ENCODE results near the gene MYBPH. TPM values are rescaled to one million over a fixed set of nuclear protein-coding genes. Genes with fewer than 3 reads are reported as not detected.

MYBPH gene
- total and polyA plus RNA-seq, 2 donors (not counting 3 experiments of a cell fraction or from before 2014, with no cell fraction given), result not detected

- no peaks in the 10 kb centered on the region for H3K36me3 ChIP-seq (ENCODE audit: control insufficient read depth in 2 of 2, extremely low read depth in 1 of 2, insufficient read depth in 2 of 2, low read length in 2 of 2)
- no TSS peak for BruUV-seq (replicated peaks)
- no peak for DNase-seq (ENCODE audit: low read depth, low spot score)
- H3K9me3 ChIP-seq (replicated peaks; ENCODE audit: control insufficient read depth, insufficient read depth, low read length), result no peaks in the 10 kb centered on the region
- no peak overlapping the region for H3K9ac ChIP-seq (replicated peaks; ENCODE audit: extremely low read depth, insufficient read depth, low read length)
- no peak overlapping the region for H3K27ac ChIP-seq (ENCODE audit: insufficient read depth, low read depth, low read length)
- ChIA-PET POLR2A (no interaction called here), CTCF (interaction anchor here (1.1 to 1.5 kb wide), 5 partner anchors 8 to 81 kb away, joined by 3 to 4 read pairs (median 3); no protein-coding TSS in a partner anchor)
- FAIRE-seq, result no peak
- no peak overlapping the region for H3K4me2 ChIP-seq (ENCODE audit: insufficient read depth, low read length)
- no peaks in the 10 kb centered on the region for H3K4me1 ChIP-seq (ENCODE audit: control insufficient read depth, extremely low read depth, insufficient read depth, low read length)
- H3K4me3 ChIP-seq (replicated peaks in 1 of 3; ENCODE audit: insufficient read depth in 1 of 3, low read depth in 1 of 3, low read length in 3 of 3), result no peak overlapping the region
- H3K9me1 ChIP-seq (replicated peaks; ENCODE audit: control insufficient read depth, extremely low read depth, insufficient read depth, low read length), result no peaks in the 10 kb centered on the region
- intact Hi-C loops (cut with micrococcal nuclease) (no loop called here), dilution Hi-C loops (cut with MboI; ENCODE audit: extremely low pct_ligation_motif_present, low sequenced_read_pairs) (no loop called here)
- peaks cover 8 to 15% of the 10 kb centered on the region in 2 experiments for H3K27me3 ChIP-seq (ENCODE audit: control insufficient read depth in 2 of 2, insufficient read depth in 2 of 2, low read length in 2 of 2)
- no peak overlapping the region for H2AFZ ChIP-seq (ENCODE audit: low read depth, low read length)
- no peaks in the 10 kb centered on the region for H3K79me2 ChIP-seq (ENCODE audit: control insufficient read depth, insufficient read depth, low read length)
- no peak for TF ChIP-seq JUN (IDR thresholded peaks at IDR 0.05; ENCODE audit: borderline replicate concordance, insufficient read depth, insufficient read length, low read depth)
- TF ChIP-seq MAX (IDR thresholded peaks at IDR 0.05; ENCODE audit: insufficient read depth, insufficient read length), result no peak
- no peak for TF ChIP-seq FOS (IDR thresholded peaks at IDR 0.05; ENCODE audit: borderline replicate concordance, insufficient read depth, low read length)
- TF ChIP-seq POLR2A (IDR thresholded peaks at IDR 0.05; ENCODE audit: low read depth, low read length), result no peak
- H4K20me1 ChIP-seq (replicated peaks; ENCODE audit: control insufficient read depth, extremely low read depth, insufficient read depth, low read length), result no peaks in the 10 kb centered on the region
These were observed 39.9 kb downstream of the MYBPH start for GRCh38 chr1:203135636-203136305.

DNA sequence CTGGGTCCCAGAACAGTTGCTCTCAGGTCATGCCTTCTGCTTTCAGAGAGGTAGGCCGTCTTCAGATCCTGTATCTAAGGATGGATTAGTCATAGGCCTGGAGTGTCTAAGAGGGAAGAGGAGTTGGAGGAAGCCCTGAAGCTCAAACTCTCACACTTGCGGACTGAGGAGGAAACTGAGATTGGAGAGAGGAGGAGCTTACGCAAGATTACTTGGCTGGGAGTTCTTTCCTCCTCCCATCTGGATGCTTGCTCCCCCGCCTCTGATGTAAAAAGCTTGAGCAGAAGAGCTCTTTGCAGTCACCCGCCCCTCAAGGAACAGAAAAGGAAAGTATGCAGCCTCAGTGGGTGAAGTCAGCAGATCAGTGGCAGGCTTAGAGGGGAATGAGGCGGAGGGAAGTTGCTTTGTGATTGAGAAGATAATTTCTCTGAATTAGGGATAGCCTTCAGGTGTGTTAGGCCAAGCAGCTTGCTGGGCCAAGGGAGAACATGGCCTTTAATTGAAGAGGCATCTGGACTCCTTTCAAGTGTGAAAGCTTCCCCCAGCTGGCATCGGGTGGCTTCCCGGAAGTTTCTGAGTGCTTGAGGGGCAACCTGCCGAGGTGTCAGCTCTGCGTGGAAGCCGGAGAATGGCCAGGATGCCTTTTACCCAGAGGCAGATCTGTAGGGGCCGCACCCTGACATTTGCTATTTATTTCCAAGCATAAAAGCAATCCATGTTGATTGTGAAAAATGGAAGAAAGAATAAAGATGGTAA is 41.5 kb downstream of the MYBPH start:
- no peak for DNase-seq (ENCODE audit: low read depth, low spot score)
- CTCF ChIA-PET, result interaction anchor here (0.5 to 3.3 kb wide), 4 partner anchors 16 to 212 kb away, joined by 3 to 19 read pairs (median 8); no protein-coding TSS in a partner anchor

More for the DNA sequence above, 41.5 kb downstream of the MYBPH start:
- Histone ChIP-seq H3K27me3 (ENCODE audit: control insufficient read depth in 2 of 2, insufficient read depth in 2 of 2, low read length in 2 of 2) (peaks cover 8 to 19% of the 10 kb centered on the region in 2 experiments), H4K20me1 (replicated peaks; ENCODE audit: control insufficient read depth, extremely low read depth, insufficient read depth, low read length) (no peaks in the 10 kb centered on the region), H3K27ac (ENCODE audit: insufficient read depth, low read depth, low read length) (no peak overlapping the region), H3K4me2 (ENCODE audit: insufficient read depth, low read length) (no peak overlapping the region), H3K36me3 (ENCODE audit: control insufficient read depth in 2 of 2, extremely low read depth in 1 of 2, insufficient read depth in 2 of 2, low read length in 2 of 2) (no peaks in the 10 kb centered on the region), H3K9me1 (replicated peaks; ENCODE audit: control insufficient read depth, extremely low read depth, insufficient read depth, low read length) (no peaks in the 10 kb centered on the region), H3K79me2 (ENCODE audit: control insufficient read depth, insufficient read depth, low read length) (no peaks in the 10 kb centered on the region), H3K4me1 (ENCODE audit: control insufficient read depth, extremely low read depth, insufficient read depth, low read length) (no peaks in the 10 kb centered on the region), H3K9ac (replicated peaks; ENCODE audit: extremely low read depth, insufficient read depth, low read length) (no peak overlapping the region), H2AFZ (ENCODE audit: low read depth, low read length) (no peak overlapping the region), H3K9me3 (replicated peaks; ENCODE audit: control insufficient read depth, insufficient read depth, low read length) (no peaks in the 10 kb centered on the region), H3K4me3 (replicated peaks in 1 of 3; ENCODE audit: insufficient read depth in 1 of 3, low read depth in 1 of 3, low read length in 3 of 3) (no peak overlapping the region)
- FAIRE-seq, result no peak
- dilution Hi-C loops (cut with MboI; ENCODE audit: extremely low pct_ligation_motif_present, low sequenced_read_pairs) (no loop called here), intact Hi-C loops (cut with micrococcal nuclease) (no loop called here)
- POLR2A ChIA-PET, result no interaction called here
- TF ChIP-seq GATA2 (IDR thresholded peaks at IDR 0.05; ENCODE audit: insufficient read depth, insufficient read length, low read depth, low read length), result no peak
- TF ChIP-seq POLR2A (IDR thresholded peaks at IDR 0.05; ENCODE audit: low read depth, low read length), result no peak
- no peak for TF ChIP-seq MYC (IDR thresholded peaks at IDR 0.05; ENCODE audit: low read depth, low read length)
- TF ChIP-seq FOS (IDR thresholded peaks at IDR 0.05; ENCODE audit: borderline replicate concordance, insufficient read depth, low read length), result no peak
- no peak for TF ChIP-seq MAX (IDR thresholded peaks at IDR 0.05; ENCODE audit: insufficient read depth, insufficient read length)
- TF ChIP-seq JUN (IDR thresholded peaks at IDR 0.05; ENCODE audit: borderline replicate concordance, insufficient read depth, insufficient read length, low read depth), result no peak
- TF ChIP-seq POLR2AphosphoS5 (IDR thresholded peaks at IDR 0.05; ENCODE audit: insufficient read depth, low read depth, low read length), result no peak
- TF ChIP-seq, protein P1, sequence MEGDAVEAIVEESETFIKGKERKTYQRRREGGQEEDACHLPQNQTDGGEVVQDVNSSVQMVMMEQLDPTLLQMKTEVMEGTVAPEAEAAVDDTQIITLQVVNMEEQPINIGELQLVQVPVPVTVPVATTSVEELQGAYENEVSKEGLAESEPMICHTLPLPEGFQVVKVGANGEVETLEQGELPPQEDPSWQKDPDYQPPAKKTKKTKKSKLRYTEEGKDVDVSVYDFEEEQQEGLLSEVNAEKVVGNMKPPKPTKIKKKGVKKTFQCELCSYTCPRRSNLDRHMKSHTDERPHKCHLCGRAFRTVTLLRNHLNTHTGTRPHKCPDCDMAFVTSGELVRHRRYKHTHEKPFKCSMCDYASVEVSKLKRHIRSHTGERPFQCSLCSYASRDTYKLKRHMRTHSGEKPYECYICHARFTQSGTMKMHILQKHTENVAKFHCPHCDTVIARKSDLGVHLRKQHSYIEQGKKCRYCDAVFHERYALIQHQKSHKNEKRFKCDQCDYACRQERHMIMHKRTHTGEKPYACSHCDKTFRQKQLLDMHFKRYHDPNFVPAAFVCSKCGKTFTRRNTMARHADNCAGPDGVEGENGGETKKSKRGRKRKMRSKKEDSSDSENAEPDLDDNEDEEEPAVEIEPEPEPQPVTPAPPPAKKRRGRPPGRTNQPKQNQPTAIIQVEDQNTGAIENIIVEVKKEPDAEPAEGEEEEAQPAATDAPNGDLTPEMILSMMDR (IDR thresholded peaks at IDR 0.05; ENCODE audit: extremely low read depth in 1 of 2, insufficient read depth in 1 of 2, low read depth in 1 of 2, low read length in 2 of 2), result no peak
- no peak for TF ChIP-seq EZH2 (IDR thresholded peaks at IDR 0.05; ENCODE audit: borderline replicate concordance, low read depth, low read length, severe bottlenecking)
- no TSS peak for BruUV-seq (replicated peaks)

All from endothelial cell of umbilical vein (primary cell).